Body of pancreas (tissue), 4 donors: ENCODE data around the gene WDR86. TPM values are rescaled to one million over a fixed set of nuclear protein-coding genes. Genes with fewer than 3 reads are reported as not detected.

Experiments used
- ATAC-seq: fragments of 150-250 bp; one replicate; pipeline ENCODE4 v1.9.1; 2016
- DNase-seq, 4 donors: peaks; one replicate each; pipeline ENCODE4 v3.0.0-alpha.2; 2019
- H3K27ac ChIP-seq, 4 donors: fragments of 200-600 bp; sonication (generic); 1 replicate in 3 of 4; 2 replicates in 1 of 4; pipeline versions ENCODE4 v1.5.1 to v1.6.1; 2016 to 2019; ENCODE audit warnings: mild to moderate bottlenecking in 1 of 4, mixed read lengths in 1 of 4, moderate library complexity in 1 of 4
- H3K27me3 ChIP-seq, 2 donors: fragments of 200-600 bp; sonication (generic); one replicate each; pipeline ENCODE4 v1.6.0; 2016; ENCODE audit warnings: mild to moderate bottlenecking in 1 of 2
- H3K36me3 ChIP-seq, 2 donors: fragments of 200-600 bp; sonication (generic); replicated peaks in 1 of 2; 2 replicates each; pipeline ENCODE4 v1.5.1; 2016; ENCODE audit warnings: low read depth in 2 of 2; ENCODE audit not compliant: insufficient read depth in 1 of 2
- H3K4me1 ChIP-seq: fragments of 200-600 bp; sonication (generic); one replicate; pipeline ENCODE4 v1.6.0; 2016
- H3K4me3 ChIP-seq, 2 donors: fragments of 200-600 bp; sonication (generic); 1 replicate in 1 of 2; 2 replicates in 1 of 2; pipeline ENCODE4 v1.5.1; 2016 to 2019
- H3K9me3 ChIP-seq, 3 donors: fragments of 200-600 bp; sonication (generic); 1 replicate in 2 of 3; 2 replicates in 1 of 3; pipeline ENCODE4 v1.5.1; 2016
- POLR2A ChIP-seq, 3 donors: fragments of 450-650 bp; IDR thresholded peaks; one replicate each; pipeline ENCODE4 v1.6.1; 2016; ENCODE audit warnings: antibody characterized with exemption in 3 of 3, mild to moderate bottlenecking in 2 of 3
- WGBS, 2 donors: methylation state at CpG; one replicate each; pipeline ENCODE4 v1.1.5; 2017; 5-methylcytosine and 5-hydroxymethylcytosine counted together
- intact Hi-C: fragments of 100-400 bp; cut with DNase I; formaldehyde crosslinking; loops from one replicate; pipeline ENCODE4 v1.15.1; 2023
- total RNA-seq, 2 donors: library from RNA; depleted of rRNA; stranded (reverse); fragments of >200 nt; gene quantifications; one replicate each; pipeline ENCODE4 v1.1.0, GENCODE V29; 2016
- TF ChIP-seq, protein P1 (sequence below), 7 experiments: fragments of 450-650 bp in 4 of 7; fragments of 200-600 bp in 3 of 7; sonication (generic) in 3 of 7; IDR thresholded peaks; one replicate each; pipeline ENCODE4 v1.5.1; 2016 to 2019; ENCODE audit warnings: antibody characterized with exemption in 7 of 7

The WDR86 gene
- total RNA-seq, 2 donors from 2014 or later: 3.9 to 11.2 TPM

DNA sequence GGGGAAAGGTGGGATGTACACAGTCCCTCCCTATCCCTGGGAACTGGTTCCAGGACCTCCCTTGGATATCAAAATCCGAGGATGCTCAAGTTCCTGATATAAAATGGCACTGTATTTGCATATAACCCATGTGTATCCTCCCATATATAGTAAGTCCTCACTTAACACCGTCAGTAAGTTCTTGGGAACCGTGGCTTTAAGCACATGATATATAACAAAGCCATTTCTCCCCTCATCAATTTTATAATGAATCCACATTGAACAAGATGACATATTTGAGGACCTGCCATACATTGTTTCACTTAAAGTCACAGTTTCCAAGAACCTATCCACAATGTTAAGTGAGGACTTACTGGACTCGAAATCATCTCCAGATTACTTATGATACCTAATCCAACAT, 24.7 kb upstream of the WDR86 start:
- ATAC-seq: no peak
- no peaks in the 10 kb centered on the region for H3K36me3 ChIP-seq
- TF ChIP-seq POLR2A (IDR thresholded peaks at IDR 0.05): no peak
- TF ChIP-seq, protein P1, sequence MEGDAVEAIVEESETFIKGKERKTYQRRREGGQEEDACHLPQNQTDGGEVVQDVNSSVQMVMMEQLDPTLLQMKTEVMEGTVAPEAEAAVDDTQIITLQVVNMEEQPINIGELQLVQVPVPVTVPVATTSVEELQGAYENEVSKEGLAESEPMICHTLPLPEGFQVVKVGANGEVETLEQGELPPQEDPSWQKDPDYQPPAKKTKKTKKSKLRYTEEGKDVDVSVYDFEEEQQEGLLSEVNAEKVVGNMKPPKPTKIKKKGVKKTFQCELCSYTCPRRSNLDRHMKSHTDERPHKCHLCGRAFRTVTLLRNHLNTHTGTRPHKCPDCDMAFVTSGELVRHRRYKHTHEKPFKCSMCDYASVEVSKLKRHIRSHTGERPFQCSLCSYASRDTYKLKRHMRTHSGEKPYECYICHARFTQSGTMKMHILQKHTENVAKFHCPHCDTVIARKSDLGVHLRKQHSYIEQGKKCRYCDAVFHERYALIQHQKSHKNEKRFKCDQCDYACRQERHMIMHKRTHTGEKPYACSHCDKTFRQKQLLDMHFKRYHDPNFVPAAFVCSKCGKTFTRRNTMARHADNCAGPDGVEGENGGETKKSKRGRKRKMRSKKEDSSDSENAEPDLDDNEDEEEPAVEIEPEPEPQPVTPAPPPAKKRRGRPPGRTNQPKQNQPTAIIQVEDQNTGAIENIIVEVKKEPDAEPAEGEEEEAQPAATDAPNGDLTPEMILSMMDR (IDR thresholded peaks at IDR 0.05): no peak
- 89% methylated on average over 4 of the region's 4 CpGs for WGBS, 2 donors
- H3K27me3 ChIP-seq: no peaks in the 10 kb centered on the region
- intact Hi-C loops: no loop called here
- H3K27ac ChIP-seq: no peak overlapping the region
- H3K4me3 ChIP-seq: no peak overlapping the region
- no peaks in the 10 kb centered on the region for H3K9me3 ChIP-seq
- DNase-seq: no peak
- peaks cover 21% of the 10 kb centered on the region for H3K4me1 ChIP-seq

GRCh38 chr7:151433721-151434400, 24.0 kb upstream of the WDR86 start:
- intact Hi-C loops: no loop called here
- 92 to 93% methylated on average over 13 of the region's 15 CpGs for WGBS, 2 donors
- peaks cover 23% of the 10 kb centered on the region for H3K4me1 ChIP-seq
- ATAC-seq: no peak
- no peak for DNase-seq
- TF ChIP-seq POLR2A (IDR thresholded peaks at IDR 0.05): no peak
- TF ChIP-seq, protein P1 (IDR thresholded peaks at IDR 0.05): no peak
- H3K36me3 ChIP-seq: no peaks in the 10 kb centered on the region
- H3K4me3 ChIP-seq: no peak overlapping the region
- H3K27me3 ChIP-seq: no peaks in the 10 kb centered on the region
- H3K27ac ChIP-seq: no peak overlapping the region
- no peaks in the 10 kb centered on the region for H3K9me3 ChIP-seq

DNA sequence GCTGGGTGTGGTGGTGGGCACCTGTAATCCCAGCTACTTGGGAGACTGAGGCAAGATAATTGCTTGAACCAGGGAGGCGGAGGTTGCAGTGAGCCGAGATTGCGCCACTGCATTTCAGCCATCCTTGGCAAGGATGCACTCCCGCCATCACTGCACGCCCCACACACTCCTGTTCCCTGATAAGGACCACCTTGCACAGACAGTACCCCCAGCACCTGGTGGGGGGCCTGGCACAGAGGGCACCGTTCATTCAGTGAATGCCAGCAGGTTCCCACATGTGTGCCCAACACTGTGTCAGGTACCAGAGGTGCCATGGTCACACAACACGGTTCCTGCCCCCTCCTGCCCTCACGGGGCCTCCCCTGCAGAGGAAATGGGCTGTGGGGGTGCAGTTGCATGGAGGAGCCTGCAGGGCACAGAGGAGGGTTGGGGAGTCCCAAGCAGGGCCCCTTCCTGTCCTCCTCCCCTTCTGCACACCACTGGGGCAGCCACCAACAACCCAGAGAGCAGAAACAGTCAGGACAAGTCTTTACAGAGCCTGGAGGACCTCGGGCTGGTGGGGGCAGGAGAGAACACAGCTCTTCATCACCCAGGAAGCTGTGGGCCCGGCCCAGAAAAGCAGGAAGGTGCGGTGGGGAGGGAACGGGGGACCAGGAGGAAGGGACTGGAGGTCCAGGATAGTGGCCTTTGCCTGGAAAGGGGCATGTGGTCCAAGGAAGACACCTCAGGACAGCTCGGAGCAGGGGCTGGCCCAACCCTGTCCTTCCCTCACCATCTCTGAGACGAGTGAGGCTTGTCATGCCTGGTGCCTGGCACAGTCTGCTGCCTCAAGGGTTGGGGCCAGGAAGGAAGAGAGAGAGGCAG, 23.1 kb upstream of the WDR86 start:
- intact Hi-C loops: no loop called here
- H3K9me3 ChIP-seq: no peaks in the 10 kb centered on the region
- no peak overlapping the region for H3K27ac ChIP-seq
- TF ChIP-seq, protein P1 (IDR thresholded peaks at IDR 0.05): no peak
- no peak for TF ChIP-seq POLR2A (IDR thresholded peaks at IDR 0.05)
- H3K27me3 ChIP-seq: no peaks in the 10 kb centered on the region
- DNase-seq: no peak
- H3K4me1 ChIP-seq: peaks cover 23% of the 10 kb centered on the region
- no peak overlapping the region for H3K4me3 ChIP-seq
- H3K36me3 ChIP-seq: no peaks in the 10 kb centered on the region
- WGBS, 2 donors: 78 to 80% methylated on average over 14 of the region's 14 CpGs
- ATAC-seq: no peak

- DNase-seq (no peak), ATAC-seq (no peak)
- Histone ChIP-seq H3K36me3 (no peaks in the 10 kb centered on the region), H3K4me3 (no peak overlapping the region), H3K4me1 (peaks cover 23% of the 10 kb centered on the region), H3K27ac (no peak overlapping the region), H3K27me3 (no peaks in the 10 kb centered on the region), H3K9me3 (no peaks in the 10 kb centered on the region)
- 92 to 93% methylated on average over 6 to 22 of the region's 25 CpGs for WGBS, 2 donors
- intact Hi-C loops: no loop called here
- TF ChIP-seq POLR2A (IDR thresholded peaks at IDR 0.05): no peak
- TF ChIP-seq, protein P1 (IDR thresholded peaks at IDR 0.05): no peak
Observed at GRCh38 chr7:151431768-151432311, 22.0 kb upstream of the WDR86 start.
